Natural killer cell (primary cell): ENCODE results near the gene NEGR1. TPM values are rescaled to one million over a fixed set of nuclear protein-coding genes. Genes with fewer than 3 reads are reported as not detected.

ENCODE experiments used
- ATAC-seq, 3 donors: fragments of 150-1000 bp in 2 of 3; fragments of 200-7000 bp in 1 of 3; cut with Tn5 transposase; 1 replicate in 1 of 3; 2 replicates in 2 of 3; pipeline ENCODE4 v1.10.0; 2021; ENCODE audit warnings: mild to moderate bottlenecking in 2 of 3, moderate library complexity in 2 of 3
- DNase-seq, 2 donors: peaks; one replicate each; pipeline versions ENCODE4 v3.0.0 to v3.0.0-alpha.2; 2013 to 2021; ENCODE audit warnings: mixed read lengths in 1 of 2
- H3K27ac ChIP-seq: one replicate; pipeline ENCODE4 v1.5.1; 2013; ENCODE audit warnings: mild to moderate bottlenecking, low read length
- H3K27me3 ChIP-seq: one replicate; pipeline ENCODE4 v1.6.1; 2013; ENCODE audit warnings: low read length; ENCODE audit not compliant: control insufficient read depth, insufficient read depth
- H3K36me3 ChIP-seq: one replicate; pipeline ENCODE4 v1.6.1; 2013; ENCODE audit warnings: low read length; ENCODE audit not compliant: control insufficient read depth, insufficient read depth
- H3K4me1 ChIP-seq: one replicate; pipeline ENCODE4 v1.6.1; 2013; ENCODE audit warnings: low read length; ENCODE audit not compliant: control insufficient read depth, insufficient read depth
- H3K4me3 ChIP-seq: one replicate; pipeline ENCODE4 v1.5.1; 2013; ENCODE audit warnings: low read length
- H3K9me3 ChIP-seq: one replicate; pipeline ENCODE4 v1.6.1; 2013; ENCODE audit warnings: low read length; ENCODE audit not compliant: control insufficient read depth, insufficient read depth
- H3K27ac Mint-ChIP-seq, 2 donors: one replicate each; pipeline ENCODE4 v1.8.0; 2022; ENCODE audit warnings: mild to moderate bottlenecking in 2 of 2, mixed read lengths in 2 of 2, moderate library complexity in 1 of 2
- H3K27me3 Mint-ChIP-seq, 2 donors: one replicate each; pipeline ENCODE4 v1.8.0; 2022; ENCODE audit warnings: low read depth in 2 of 2, mixed read lengths in 2 of 2
- H3K36me3 Mint-ChIP-seq: one replicate; pipeline ENCODE4 v1.8.0; 2022; ENCODE audit warnings: mixed read lengths
- H3K4me1 Mint-ChIP-seq, 2 donors: one replicate each; pipeline ENCODE4 v1.8.0; 2022; ENCODE audit warnings: mixed read lengths in 2 of 2
- H3K4me3 Mint-ChIP-seq: one replicate; pipeline ENCODE4 v1.8.0; 2022; ENCODE audit warnings: mild to moderate bottlenecking, moderate library complexity, mixed read lengths
- H3K9me3 Mint-ChIP-seq, 2 donors: one replicate each; pipeline ENCODE4 v1.8.0; 2022; ENCODE audit warnings: mixed read lengths in 2 of 2
- CTCF ChIP-seq: fragments of 200-600 bp; IDR thresholded peaks from one replicate; pipeline ENCODE4 v1.8.0; 2022; ENCODE audit warnings: antibody characterized with exemption
- WGBS: methylation state at CpG from one replicate; pipeline ENCODE4 v1.1.7; 2013; ENCODE audit warnings: missing lambda C conversion rate; ENCODE audit not compliant: insufficient coverage; 5-methylcytosine and 5-hydroxymethylcytosine counted together
- intact Hi-C: fragments of 100-400 bp; cut with micrococcal nuclease; formaldehyde crosslinking; loops from one replicate; pipeline ENCODE4 v1.14.2; 2022
- total RNA-seq, 4 donors: library from RNA; stranded (reverse); fragments of 120-200 nt in 1 of 4; gene quantifications; one replicate each; pipeline versions ENCODE4 v1.2.3 to v1.2.4, GENCODE V29; 2013 to 2022

The NEGR1 gene
- total RNA-seq, 3 donors from 2014 or later (not counting 1 experiment from before 2014, with no cell fraction given) = 0.55 to 1.3 TPM; not detected in 1

GRCh38 chr1:71488555-71489252 lies 793.6 kb downstream of the NEGR1 start:
- Histone ChIP-seq H3K4me3 (no peak overlapping the region), H3K27me3 (no peaks in the 10 kb centered on the region), H3K9me3 (no peaks in the 10 kb centered on the region), H3K36me3 (no peaks in the 10 kb centered on the region), H3K4me1 (no peaks in the 10 kb centered on the region), H3K27ac (no peak overlapping the region)
- Mint-ChIP-seq H3K4me1 (no peaks in the 10 kb centered on the region), H3K27ac (no peak overlapping the region), H3K9me3 (peaks cover 2 to 11% of the 10 kb centered on the region in 2 donors), H3K36me3 (no peaks in the 10 kb centered on the region), H3K27me3 (no peaks in the 10 kb centered on the region), H3K4me3 (no peak overlapping the region)
- 56% methylated on average over 1 of the region's 3 CpGs for WGBS
- ATAC-seq = no peak
- DNase-seq = no peak
- intact Hi-C loops = no loop called here
- TF ChIP-seq CTCF = no peak

DNA sequence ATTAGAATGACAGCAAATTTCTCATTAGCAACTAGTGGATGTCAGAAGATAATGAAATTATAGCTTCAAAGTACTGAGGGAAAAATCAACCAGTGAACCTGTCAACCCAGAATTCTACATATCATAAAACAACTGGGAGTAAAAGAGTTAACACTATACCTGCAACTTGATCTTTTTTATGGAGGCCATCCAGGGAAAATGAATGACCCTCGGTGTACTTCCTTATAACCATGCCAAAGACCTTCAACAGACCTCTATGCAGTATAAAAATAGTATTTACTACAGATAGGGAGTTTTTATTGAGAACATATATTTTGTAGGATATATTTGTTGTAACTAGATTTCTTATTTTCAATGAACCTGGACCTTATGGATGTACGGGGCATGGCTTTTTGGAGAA lies 809.0 kb downstream of the NEGR1 start:
- Mint-ChIP-seq H3K4me3 (no peak overlapping the region), H3K9me3 (peaks cover 2 to 5% of the 10 kb centered on the region in 2 donors), H3K4me1 (no peaks in the 10 kb centered on the region), H3K36me3 (no peaks in the 10 kb centered on the region), H3K27me3 (no peaks in the 10 kb centered on the region), H3K27ac (no peak overlapping the region)
- H3K27ac ChIP-seq = no peak overlapping the region
- intact Hi-C loops = no loop called here
- no peaks in the 10 kb centered on the region for H3K27me3 ChIP-seq
- no peaks in the 10 kb centered on the region for H3K36me3 ChIP-seq
- WGBS = no CpG with 5 or more reads among the region's 2 CpGs
- H3K4me1 ChIP-seq = no peaks in the 10 kb centered on the region
- no peak for DNase-seq
- TF ChIP-seq CTCF = no peak
- H3K4me3 ChIP-seq = no peak overlapping the region
- no peaks in the 10 kb centered on the region for H3K9me3 ChIP-seq
- ATAC-seq = no peak

DNA sequence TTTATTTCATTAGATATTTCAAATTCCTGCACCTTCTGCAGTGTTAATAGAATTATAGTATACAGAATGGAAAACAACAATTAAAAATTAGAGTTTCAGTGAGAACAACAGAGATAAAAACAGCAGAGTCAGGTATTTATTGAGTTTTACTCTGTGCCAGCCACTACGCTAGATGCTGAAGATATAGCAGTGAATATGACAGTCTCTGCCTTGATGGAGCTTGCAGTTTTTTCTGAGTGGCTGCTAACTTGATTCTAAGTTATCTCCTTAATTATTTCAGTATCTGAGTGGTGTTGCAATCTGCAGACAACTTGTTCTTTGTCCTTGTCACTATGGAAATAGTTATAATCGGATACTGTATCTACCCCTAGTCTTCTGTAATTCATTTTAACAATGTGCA lies 817.2 kb downstream of the NEGR1 start:
- ATAC-seq = no peak
- no peak overlapping the region for H3K27ac ChIP-seq
- Mint-ChIP-seq H3K9me3 (peaks cover 4 to 9% of the 10 kb centered on the region in 2 donors), H3K27ac (no peak overlapping the region), H3K4me1 (no peaks in the 10 kb centered on the region), H3K36me3 (no peaks in the 10 kb centered on the region), H3K4me3 (no peak overlapping the region), H3K27me3 (no peaks in the 10 kb centered on the region)
- no peak for DNase-seq
- no peak overlapping the region for H3K4me3 ChIP-seq
- intact Hi-C loops = no loop called here
- H3K36me3 ChIP-seq = no peaks in the 10 kb centered on the region
- H3K4me1 ChIP-seq = no peaks in the 10 kb centered on the region
- TF ChIP-seq CTCF = no peak
- H3K27me3 ChIP-seq = no peaks in the 10 kb centered on the region
- H3K9me3 ChIP-seq = no peaks in the 10 kb centered on the region
- 96% methylated on average over 1 of the region's 2 CpGs for WGBS

DNA sequence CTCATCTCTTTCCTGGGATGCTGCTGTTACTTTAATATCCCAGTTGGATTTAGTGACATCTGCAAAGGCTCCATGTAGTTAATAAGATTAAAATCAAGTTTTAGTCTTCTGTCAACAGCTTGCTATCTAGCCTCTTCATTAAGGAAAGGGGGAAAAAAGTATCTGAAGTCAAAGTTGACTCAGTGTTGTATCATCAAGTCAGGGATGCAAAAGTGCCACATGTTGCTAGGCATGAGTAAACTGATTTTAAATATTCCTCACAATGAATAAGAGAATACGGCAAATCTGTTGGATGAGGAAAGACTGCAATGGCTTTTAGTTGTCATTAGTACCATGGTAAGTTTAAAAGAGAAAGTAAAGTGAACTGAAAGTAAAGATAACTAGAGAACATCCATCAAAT lies 818.3 kb downstream of the NEGR1 start:
- ATAC-seq = no peak
- H3K4me1 Mint-ChIP-seq = no peaks in the 10 kb centered on the region
- Histone ChIP-seq H3K36me3 (no peaks in the 10 kb centered on the region), H3K27ac (no peak overlapping the region), H3K4me3 (no peak overlapping the region), H3K4me1 (no peaks in the 10 kb centered on the region), H3K9me3 (no peaks in the 10 kb centered on the region), H3K27me3 (no peaks in the 10 kb centered on the region)
- no peak overlapping the region for H3K4me3 Mint-ChIP-seq
- no peak for TF ChIP-seq CTCF
- no peaks in the 10 kb centered on the region for H3K27me3 Mint-ChIP-seq
- no peak for DNase-seq
- no CpG with 5 or more reads among the region's 1 CpG for WGBS
- H3K36me3 Mint-ChIP-seq = peaks cover 6% of the 10 kb centered on the region
- H3K27ac Mint-ChIP-seq = no peak overlapping the region
- H3K9me3 Mint-ChIP-seq = peaks cover 8 to 13% of the 10 kb centered on the region in 2 donors
- intact Hi-C loops = no loop called here
